ENCODE measurements around the gene LAMB2.

Gene LAMB2

DNA sequence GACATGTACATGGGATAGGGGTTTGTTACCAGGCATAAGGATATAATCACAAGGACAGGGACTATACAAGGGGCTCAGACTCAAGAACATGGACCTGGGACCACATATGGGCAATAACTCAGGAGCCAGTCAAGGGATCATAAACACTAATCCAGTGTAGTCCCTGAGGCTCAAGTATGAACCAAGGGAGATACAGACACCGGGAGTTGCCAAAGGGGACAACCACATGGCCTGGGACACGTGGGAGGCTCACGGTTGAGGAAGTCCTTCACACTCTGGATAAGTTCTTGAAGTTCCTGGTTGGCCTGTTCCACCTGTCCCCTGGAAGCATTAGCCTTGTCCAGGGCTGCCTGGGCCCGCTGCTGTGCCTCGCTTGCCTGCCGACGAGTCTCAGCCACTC, 10.4 kb downstream of the LAMB2 start:
- no peak for DNase-seq (ENCODE audit: low read depth in 1 of 2, low spot score in 1 of 2)
- no peak for TF ChIP-seq POLR2AphosphoS5 (IDR thresholded peaks at IDR 0.05; ENCODE audit: low read depth)
- TF ChIP-seq, protein P1, sequence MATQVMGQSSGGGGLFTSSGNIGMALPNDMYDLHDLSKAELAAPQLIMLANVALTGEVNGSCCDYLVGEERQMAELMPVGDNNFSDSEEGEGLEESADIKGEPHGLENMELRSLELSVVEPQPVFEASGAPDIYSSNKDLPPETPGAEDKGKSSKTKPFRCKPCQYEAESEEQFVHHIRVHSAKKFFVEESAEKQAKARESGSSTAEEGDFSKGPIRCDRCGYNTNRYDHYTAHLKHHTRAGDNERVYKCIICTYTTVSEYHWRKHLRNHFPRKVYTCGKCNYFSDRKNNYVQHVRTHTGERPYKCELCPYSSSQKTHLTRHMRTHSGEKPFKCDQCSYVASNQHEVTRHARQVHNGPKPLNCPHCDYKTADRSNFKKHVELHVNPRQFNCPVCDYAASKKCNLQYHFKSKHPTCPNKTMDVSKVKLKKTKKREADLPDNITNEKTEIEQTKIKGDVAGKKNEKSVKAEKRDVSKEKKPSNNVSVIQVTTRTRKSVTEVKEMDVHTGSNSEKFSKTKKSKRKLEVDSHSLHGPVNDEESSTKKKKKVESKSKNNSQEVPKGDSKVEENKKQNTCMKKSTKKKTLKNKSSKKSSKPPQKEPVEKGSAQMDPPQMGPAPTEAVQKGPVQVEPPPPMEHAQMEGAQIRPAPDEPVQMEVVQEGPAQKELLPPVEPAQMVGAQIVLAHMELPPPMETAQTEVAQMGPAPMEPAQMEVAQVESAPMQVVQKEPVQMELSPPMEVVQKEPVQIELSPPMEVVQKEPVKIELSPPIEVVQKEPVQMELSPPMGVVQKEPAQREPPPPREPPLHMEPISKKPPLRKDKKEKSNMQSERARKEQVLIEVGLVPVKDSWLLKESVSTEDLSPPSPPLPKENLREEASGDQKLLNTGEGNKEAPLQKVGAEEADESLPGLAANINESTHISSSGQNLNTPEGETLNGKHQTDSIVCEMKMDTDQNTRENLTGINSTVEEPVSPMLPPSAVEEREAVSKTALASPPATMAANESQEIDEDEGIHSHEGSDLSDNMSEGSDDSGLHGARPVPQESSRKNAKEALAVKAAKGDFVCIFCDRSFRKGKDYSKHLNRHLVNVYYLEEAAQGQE (IDR thresholded peaks at IDR 0.05; ENCODE audit: insufficient replicate concordance, low read depth) = no peak
- H3K4me3 ChIP-seq (replicated peaks; ENCODE audit: insufficient read depth, low read length) = no peak overlapping the region
- H3K27ac ChIP-seq (replicated peaks) = no peak overlapping the region
- no peaks in the 10 kb centered on the region for H3K27me3 ChIP-seq (ENCODE audit: insufficient read depth, poor library complexity, severe bottlenecking)

DNA sequence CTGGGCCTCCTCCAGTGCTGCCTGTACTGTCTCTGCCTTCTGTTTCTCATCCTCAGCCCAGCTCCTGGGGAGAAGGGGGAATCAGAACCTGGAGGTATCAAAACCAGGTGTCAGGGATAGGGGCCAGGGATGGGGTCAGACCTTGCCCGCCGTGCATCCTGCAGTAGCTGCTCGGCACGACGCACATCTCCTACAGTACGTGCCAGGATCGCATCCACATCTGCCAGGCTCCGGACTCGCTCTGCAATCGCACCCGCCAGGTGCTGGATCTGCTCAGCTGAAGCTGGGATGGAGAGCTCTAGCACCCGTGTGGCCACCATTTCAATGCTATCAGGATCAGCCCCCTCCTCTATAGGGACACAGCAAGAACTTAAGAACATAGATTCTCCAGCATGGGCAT, 10.8 kb downstream of the LAMB2 start:
- TF ChIP-seq GABPA (IDR thresholded peaks at IDR 0.05; ENCODE audit: low read depth) (no peak), POLR2AphosphoS5 (IDR thresholded peaks at IDR 0.05; ENCODE audit: low read depth) (no peak), SPI1 (IDR thresholded peaks at IDR 0.05; ENCODE audit: borderline replicate concordance, low read depth) (no peak)
- TF ChIP-seq, protein P2, sequence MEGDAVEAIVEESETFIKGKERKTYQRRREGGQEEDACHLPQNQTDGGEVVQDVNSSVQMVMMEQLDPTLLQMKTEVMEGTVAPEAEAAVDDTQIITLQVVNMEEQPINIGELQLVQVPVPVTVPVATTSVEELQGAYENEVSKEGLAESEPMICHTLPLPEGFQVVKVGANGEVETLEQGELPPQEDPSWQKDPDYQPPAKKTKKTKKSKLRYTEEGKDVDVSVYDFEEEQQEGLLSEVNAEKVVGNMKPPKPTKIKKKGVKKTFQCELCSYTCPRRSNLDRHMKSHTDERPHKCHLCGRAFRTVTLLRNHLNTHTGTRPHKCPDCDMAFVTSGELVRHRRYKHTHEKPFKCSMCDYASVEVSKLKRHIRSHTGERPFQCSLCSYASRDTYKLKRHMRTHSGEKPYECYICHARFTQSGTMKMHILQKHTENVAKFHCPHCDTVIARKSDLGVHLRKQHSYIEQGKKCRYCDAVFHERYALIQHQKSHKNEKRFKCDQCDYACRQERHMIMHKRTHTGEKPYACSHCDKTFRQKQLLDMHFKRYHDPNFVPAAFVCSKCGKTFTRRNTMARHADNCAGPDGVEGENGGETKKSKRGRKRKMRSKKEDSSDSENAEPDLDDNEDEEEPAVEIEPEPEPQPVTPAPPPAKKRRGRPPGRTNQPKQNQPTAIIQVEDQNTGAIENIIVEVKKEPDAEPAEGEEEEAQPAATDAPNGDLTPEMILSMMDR (IDR thresholded peaks at IDR 0.05; ENCODE audit: insufficient read depth, low read length) = no peak
- TF ChIP-seq, protein P1 (IDR thresholded peaks at IDR 0.05; ENCODE audit: insufficient replicate concordance, low read depth) = no peak
- DNase-seq (ENCODE audit: low read depth in 1 of 2, low spot score in 1 of 2) = no peak
- Histone ChIP-seq H3K27me3 (ENCODE audit: insufficient read depth, poor library complexity, severe bottlenecking) (no peaks in the 10 kb centered on the region), H3K4me3 (replicated peaks; ENCODE audit: insufficient read depth, low read length) (no peak overlapping the region), H3K27ac (replicated peaks) (no peak overlapping the region)

DNA sequence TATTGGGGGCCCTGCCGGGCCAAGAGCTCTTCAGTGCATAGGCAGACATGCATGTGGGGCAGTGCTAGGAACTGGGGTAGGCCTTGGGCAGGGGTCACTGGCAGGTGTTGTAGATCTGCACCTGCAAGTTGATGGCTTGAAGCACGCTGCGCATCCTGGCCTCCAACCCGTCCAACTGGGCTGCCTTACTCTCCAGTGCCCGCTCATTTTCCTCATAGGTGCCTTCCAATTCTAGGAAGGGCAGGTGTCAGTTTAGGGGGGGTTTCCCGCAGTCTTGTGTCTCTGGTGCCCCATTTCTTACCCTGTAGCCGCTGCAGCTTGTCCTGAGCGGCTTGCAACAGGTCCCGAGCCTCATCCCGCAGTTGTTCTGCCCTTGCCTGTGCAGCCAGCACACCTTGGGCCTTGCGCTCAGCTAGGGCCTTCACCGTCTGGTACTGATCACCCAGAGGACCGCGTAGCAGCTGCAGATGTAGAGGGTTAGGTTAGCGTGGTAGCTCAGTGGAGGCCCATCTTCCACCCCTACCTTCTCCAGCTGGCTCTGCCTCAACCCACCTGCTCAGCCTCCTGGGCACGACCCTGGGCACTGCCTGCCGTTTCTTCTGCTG, 11.6 kb downstream of the LAMB2 start:
- TF ChIP-seq GABPA (IDR thresholded peaks at IDR 0.05; ENCODE audit: low read depth) (no peak), SPI1 (IDR thresholded peaks at IDR 0.05; ENCODE audit: borderline replicate concordance, low read depth) (no peak), POLR2AphosphoS5 (IDR thresholded peaks at IDR 0.05; ENCODE audit: low read depth) (no peak; the same call in 1 of the 2 replicates)
- TF ChIP-seq, protein P1 (IDR thresholded peaks at IDR 0.05; ENCODE audit: insufficient replicate concordance, low read depth) = no peak
- peak overlapping the region; percentile 96 for H3K4me3 ChIP-seq (replicated peaks; ENCODE audit: insufficient read depth, low read length)
- no peaks in the 10 kb centered on the region for H3K27me3 ChIP-seq (ENCODE audit: insufficient read depth, poor library complexity, severe bottlenecking)
- no peak for DNase-seq (ENCODE audit: low read depth in 1 of 2, low spot score in 1 of 2)
- peak overlapping the region; percentile 87 for H3K27ac ChIP-seq (replicated peaks)

DNA sequence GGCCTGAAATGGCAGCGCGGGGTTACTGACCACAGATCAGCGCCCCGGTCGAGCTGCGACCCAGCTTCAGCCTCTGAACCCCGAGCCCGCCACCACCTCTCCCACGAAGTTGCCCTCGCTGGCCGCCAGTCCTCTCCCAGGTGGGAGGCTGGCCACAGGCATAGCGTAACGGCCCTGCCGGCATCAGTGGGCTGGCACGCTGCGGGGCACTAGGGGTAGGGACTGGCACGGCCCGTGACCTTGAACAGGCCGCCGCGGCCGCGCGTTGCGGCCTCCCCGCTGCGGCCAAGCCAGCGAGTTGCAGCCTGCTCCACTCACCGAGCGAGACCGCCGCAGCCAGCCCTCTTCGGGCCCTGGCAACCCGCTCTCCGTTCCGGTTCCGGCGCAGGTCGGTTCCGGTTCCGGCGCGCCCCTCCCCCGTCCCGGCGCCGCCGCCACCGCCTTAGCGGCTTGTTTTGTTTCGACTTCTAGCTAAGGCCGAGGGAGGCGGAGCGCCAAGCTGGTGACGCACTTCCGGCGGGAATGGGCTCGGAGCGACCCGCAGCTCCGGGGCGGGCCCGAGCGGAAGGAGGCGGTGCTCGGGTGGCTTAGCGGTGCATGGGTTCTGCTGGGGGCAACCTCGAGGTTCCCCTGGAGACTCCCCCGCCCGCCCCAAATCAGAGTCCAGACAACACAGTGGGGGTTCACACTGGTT, 12.3 kb downstream of the LAMB2 start, which contains the start of gene USP19:
USP19 (minus strand) TSS at position 386 of the 694 bp plus-strand sequence. CDS start 1,678 bp downstream, outside the sequence.
- Histone ChIP-seq H3K4me3 (replicated peaks; ENCODE audit: insufficient read depth, low read length) (peak within 1 kb of the TSS; percentile 96), H3K27me3 (ENCODE audit: insufficient read depth, poor library complexity, severe bottlenecking) (no peaks in the 10 kb centered on the region), H3K27ac (replicated peaks) (peak within 1 kb of the TSS; percentile 87)
- TF ChIP-seq POLR2AphosphoS5 (IDR thresholded peaks at IDR 0.05; ENCODE audit: low read depth) (peak; percentile 78; the same call in 1 of the 2 replicates), SPI1 (IDR thresholded peaks at IDR 0.05; ENCODE audit: borderline replicate concordance, low read depth) (no peak), GABPA (IDR thresholded peaks at IDR 0.05; ENCODE audit: low read depth) (peak; percentile 92)
- TF ChIP-seq, protein P1 (IDR thresholded peaks at IDR 0.05; ENCODE audit: insufficient replicate concordance, low read depth) = no peak
- TF ChIP-seq, protein P2 (IDR thresholded peaks at IDR 0.05; ENCODE audit: insufficient read depth, low read length) = no peak
- DNase-seq (ENCODE audit: low read depth in 1 of 2, low spot score in 1 of 2) = peak; percentile 91 to 93
